CD4-positive, alpha-beta T cell treated with Interleukin-12 subunit alpha and Interleukin-12 subunit beta, for 1 hour (primary cell): ENCODE data around the gene PCDHA11.
"Not testable (repeated sequence)": the region's sequence is repeated elsewhere in the genome, so short reads cannot be mapped to it uniquely, and the experiment has no call there.

Experiments
- DNase-seq: peaks from one replicate; pipeline ENCODE4 v3.0.0-alpha.2; 2020

The PCDHA11 gene

DNA sequence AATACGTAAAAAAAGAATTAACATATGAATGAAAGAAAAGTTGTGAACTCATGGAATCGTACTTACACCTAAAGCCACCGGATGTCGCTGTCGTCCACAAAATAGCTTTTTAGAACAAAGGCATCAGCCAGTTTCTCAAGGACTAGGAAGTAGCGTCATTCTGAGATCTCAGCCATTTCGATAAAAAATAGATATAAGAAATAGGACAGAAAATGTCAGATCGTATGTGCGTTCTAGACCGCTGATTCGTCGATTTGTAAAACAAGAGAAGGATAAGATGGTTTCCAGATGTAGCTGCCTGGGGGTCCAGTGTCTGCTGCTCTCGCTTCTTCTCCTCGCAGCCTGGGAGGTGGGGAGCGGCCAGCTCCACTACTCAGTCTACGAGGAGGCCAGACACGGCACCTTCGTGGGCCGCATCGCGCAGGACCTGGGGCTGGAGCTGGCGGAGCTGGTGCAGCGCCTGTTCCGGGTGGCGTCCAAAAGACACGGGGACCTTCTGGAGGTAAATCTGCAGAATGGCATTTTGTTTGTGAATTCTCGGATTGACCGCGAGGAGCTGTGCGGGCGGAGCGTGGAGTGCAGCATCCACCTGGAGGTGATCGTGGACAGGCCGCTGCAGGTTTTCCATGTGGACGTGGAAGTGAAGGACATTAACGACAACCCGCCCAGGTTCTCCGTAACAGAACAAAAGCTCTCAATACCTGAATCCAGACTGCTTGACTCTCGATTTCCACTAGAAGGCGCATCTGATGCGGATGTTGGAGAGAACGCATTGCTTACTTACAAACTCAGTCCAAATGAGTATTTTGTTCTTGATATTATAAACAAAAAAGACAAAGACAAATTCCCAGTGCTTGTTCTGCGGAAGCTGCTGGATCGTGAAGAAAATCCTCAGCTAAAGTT, 12.7 kb upstream of the PCDHA11 start, which contains the start of gene PCDHA10:
Gene PCDHA10 (plus strand): TSS at position 126 of the 903 bp plus-strand sequence. CDS start 152 bp downstream, at position 278.
- DNase-seq = no peak

DNA sequence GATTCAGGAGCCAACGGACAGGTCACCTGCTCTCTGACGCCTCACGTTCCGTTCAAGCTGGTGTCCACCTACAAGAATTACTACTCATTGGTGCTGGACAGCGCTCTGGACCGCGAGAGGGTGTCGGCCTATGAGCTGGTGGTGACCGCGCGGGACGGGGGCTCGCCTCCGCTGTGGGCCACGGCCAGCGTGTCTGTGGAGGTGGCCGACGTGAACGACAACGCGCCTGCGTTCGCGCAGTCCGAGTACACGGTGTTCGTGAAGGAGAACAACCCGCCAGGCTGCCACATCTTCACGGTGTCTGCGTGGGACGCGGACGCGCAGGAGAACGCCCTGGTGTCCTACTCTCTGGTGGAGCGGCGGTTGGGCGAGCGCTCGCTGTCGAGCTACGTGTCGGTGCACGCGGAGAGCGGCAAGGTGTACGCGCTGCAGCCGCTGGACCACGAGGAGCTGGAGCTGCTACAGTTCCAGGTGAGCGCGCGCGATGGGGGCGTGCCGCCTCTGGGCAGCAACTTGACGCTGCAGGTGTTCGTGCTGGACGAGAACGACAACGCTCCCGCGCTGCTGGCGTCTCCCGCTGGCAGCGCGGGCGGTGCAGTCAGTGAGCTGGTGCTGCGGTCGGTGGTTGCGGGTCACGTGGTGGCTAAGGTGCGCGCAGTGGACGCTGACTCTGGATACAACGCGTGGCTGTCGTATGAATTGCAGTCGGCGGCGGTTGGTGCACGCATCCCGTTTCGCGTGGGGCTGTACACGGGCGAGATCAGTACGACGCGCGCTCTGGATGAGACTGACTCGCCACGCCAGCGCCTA, 11.4 kb upstream of the PCDHA11 start:
- DNase-seq = no peak

DNA sequence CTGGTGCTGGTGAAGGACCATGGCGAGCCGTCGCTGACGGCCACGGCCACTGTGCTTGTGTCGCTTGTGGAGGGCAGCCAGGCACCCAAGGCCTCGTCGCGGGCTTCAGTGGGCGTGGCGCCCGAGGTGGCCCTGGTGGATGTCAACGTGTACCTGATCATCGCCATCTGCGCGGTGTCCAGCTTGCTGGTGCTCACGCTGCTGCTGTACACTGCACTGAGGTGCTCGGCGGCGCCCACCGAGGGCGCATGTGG, 10.8 kb upstream of the PCDHA11 start:
- DNase-seq = no peak

DNA sequence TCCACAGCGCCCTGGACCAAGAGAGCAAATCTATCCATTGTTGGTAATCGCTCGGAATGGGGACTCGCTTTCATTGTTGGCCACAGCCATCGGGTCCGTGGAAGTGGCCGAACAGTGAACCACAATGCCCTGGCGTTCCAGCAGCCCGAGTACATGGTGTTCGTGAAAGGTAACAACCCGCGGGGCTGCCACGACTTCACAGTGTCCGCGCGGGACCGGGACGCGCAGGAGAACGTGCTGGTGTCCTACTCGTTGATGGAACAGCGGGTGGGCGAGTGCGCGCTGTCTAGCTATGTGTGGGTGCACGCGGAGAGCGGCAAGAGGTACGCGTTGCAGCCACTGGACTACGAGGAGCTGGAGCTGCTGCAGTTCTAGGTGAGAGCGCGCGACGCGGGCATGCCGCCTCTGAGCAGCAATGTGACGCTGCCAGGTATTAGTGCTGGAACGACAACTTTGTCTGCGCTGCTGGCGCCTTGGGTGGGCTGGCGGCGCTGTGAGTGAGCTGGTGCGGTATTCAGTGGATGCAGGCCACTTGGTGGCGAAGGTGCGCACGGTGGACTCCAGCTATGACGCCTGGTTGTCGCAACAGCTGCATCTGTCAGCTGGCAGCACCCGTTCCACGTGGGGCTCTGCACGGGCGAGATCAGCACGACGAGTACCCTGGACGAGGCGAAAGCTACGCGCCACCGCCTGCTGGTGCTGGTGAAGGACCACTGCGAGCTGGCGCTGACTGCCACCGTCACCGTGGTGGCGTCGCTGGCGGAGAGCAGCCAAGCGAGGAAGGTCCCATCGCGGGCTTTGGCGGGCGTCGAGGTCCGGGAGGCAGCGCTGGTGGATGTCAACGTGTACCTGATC, 6.1 kb upstream of the PCDHA11 start:
- DNase-seq = no peak

DNA sequence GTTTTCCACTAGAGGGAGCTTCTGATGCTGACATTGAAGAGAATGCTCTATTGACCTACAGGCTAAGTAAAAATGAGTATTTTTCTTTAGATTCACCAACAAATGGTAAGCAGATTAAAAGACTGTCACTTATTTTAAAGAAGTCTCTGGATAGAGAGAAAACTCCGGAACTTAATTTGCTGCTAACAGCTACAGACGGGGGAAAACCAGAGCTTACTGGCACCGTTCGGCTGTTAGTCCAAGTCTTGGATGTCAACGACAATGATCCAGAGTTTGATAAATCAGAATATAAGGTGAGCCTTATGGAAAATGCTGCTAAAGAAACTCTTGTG, 764 bp downstream of the PCDHA11 start:
- no peak for DNase-seq

DNA sequence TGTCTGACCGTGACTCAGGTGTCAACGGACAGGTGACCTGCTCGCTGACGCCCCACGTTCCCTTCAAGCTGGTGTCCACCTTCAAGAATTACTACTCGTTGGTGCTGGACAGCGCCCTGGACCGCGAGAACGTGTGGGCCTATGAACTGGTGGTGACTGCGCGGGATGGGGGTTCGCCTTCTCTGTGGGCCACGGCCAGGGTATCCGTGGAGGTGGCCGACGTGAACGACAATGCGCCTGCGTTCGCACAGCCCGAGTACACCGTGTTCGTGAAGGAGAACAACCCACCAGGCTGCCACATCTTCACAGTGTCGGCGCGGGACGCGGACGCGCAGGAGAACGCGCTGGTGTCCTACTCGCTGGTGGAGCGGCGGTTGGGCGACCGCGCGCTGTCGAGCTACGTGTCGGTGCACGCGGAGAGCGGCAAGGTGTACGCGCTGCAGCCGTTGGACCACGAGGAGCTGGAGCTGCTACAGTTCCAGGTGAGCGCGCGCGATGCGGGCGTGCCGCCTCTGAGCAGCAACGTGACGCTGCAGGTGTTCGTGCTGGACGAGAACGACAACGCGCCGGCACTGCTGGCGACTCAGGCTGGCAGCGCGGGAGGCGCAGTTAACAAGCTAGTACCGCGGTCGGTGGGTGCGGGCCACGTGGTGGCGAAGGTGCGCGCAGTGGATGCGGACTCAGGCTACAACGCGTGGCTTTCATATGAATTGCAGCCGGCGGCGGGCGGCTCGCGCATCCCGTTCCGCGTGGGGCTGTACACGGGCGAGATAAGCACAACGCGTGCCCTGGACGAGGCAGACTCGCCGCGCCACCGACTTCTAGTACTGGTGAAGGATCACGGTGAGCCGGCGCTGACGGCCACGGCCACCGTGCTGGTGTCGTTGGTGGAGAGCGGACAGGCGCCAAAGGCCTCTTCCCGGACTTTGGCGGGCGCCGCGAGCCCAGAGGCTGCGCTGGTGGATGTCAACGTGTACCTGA, 1.8 kb downstream of the PCDHA11 start:
- DNase-seq = no peak

DNA sequence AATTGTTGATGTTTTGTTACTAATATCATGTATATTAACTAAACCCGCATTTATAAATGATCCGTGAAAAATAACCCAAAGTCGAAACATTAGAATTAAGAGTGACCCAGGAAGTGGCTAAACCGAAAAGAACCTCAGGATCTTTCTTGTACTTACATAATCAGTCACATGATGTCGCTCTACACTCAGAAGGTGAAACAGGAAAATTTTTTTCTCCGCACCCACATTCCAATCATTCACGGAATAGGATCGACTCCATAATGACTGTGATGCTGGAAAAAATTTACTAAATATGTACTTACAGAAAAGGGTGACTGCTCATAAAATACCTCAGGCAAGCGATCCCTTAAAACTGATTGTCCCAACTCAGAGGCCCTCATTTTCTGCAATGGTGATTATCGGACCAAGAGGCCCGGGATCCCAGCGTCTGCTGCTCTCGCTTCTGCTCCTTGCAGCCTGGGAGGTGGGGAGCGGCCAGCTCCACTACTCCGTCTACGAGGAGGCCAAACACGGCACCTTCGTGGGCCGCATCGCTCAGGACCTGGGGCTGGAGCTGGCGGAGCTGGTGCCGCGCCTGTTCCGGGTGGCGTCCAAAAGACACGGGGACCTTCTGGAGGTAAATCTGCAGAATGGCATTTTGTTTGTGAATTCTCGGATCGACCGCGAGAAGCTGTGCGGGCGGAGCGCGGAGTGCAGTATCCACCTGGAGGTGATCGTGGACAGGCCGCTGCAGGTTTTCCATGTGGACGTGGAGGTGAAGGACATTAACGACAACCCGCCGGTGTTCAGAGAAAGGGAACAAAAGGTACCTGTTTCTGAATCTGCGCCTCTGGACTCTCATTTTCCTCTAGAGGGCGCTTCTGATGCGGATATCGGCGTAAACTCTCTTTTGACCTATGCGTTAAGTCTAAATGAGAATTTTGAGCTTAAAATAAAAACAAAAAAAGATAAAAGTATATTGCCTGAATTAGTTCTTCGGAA, 6.6 kb downstream of the PCDHA11 start, which contains the start of gene PCDHA12:
Gene PCDHA12 (plus strand): TSS at position 224 of the 981 bp plus-strand sequence. CDS start 165 bp downstream, at position 389.
- no peak for DNase-seq

DNA sequence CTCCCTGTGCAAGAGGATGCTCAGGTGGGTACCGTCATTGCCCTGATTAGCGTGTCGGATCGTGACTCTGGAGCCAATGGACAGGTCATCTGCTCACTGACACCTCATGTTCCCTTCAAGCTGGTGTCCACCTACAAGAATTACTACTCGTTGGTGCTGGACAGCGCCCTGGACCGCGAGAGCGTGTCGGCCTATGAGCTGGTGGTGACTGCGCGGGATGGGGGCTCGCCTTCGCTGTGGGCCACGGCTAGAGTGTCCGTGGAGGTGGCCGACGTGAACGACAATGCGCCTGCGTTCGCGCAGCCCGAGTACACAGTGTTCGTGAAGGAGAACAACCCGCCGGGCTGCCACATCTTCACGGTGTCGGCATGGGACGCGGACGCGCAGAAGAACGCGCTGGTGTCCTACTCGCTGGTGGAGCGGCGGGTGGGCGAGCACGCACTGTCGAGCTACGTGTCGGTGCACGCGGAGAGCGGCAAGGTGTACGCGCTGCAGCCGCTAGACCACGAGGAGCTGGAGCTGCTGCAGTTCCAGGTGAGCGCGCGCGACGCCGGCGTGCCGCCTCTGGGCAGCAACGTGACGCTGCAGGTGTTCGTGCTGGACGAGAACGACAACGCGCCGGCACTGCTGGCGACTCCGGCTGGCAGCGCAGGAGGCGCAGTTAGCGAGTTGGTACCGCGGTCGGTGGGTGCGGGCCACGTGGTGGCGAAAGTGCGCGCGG, 7.9 kb downstream of the PCDHA11 start:
- not testable (repeated sequence) for DNase-seq

DNA sequence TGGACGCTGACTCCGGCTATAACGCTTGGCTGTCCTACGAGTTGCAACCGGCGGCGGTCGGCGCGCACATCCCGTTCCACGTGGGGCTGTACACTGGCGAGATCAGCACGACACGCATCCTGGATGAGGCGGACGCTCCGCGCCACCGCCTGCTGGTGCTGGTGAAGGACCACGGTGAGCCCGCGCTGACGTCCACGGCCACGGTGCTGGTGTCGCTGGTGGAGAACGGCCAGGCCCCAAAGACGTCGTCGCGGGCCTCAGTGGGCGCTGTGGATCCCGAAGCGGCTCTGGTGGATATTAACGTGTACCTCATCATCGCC, 8.5 kb downstream of the PCDHA11 start:
- DNase-seq = no peak

DNA sequence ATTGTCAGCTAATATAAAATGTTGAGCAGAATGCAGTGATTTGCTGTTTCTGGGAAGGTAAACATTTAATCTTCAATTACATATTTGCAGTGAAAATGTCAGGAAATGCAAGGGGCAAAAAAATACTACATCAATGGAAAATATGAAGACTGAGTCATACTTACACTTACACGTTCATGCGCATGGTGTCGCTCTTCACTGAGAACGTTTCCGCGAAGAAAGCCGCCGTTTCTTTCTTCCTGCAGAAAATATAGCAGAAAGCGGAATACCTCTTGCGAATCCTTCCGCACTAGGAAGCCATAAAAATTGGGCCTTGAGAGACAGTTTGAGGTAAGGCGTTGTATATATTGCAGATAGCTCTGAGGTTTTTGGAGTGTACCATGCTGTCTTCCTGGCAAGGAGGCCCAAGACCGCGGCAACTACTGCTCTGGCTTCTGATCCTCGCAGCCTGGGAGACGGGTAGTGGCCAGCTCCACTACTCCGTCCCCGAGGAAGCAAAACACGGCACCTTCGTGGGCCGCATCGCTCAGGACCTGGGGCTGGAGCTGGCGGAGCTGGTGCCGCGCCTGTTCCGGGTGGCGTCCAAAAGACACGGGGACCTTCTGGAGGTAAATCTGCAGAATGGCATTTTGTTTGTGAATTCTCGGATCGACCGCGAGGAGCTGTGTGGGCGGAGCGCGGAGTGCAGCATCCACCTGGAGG, 13.3 kb downstream of the PCDHA11 start, which contains the start of gene PCDHA13:
Gene PCDHA13 (plus strand): TSS at position 236 of the 702 bp plus-strand sequence. CDS start 145 bp downstream, at position 381.
- no peak for DNase-seq

DNA sequence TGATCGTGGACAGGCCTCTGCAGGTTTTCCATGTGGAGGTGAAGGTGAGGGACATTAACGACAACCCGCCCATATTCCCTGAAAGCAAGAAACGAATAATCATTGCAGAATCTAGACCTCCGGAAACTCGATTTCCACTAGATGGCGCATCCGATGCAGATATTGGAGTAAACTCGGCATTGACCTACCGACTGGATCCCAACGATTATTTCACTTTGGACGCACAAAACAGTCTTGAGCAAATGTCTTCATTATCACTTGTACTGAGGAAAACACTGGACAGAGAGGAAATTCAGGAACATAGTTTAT, 13.8 kb downstream of the PCDHA11 start:
- no peak for DNase-seq

DNA sequence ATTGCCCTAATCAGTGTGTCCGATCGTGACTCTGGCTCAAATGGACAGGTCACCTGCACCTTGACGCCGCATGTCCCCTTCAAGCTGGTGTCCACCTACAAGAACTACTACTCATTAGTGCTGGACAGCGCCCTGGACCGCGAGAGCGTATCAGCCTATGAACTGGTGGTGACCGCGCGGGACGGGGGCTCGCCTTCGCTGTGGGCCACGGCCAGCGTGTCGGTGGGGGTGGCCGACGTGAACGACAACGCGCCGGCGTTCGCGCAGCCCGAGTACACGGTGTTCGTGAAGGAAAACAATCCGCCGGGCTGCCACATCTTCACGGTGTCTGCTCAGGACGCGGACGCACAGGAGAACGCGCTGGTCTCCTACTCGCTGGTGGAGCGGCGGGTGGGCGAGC, 14.6 kb downstream of the PCDHA11 start:
- no peak for DNase-seq

DNA sequence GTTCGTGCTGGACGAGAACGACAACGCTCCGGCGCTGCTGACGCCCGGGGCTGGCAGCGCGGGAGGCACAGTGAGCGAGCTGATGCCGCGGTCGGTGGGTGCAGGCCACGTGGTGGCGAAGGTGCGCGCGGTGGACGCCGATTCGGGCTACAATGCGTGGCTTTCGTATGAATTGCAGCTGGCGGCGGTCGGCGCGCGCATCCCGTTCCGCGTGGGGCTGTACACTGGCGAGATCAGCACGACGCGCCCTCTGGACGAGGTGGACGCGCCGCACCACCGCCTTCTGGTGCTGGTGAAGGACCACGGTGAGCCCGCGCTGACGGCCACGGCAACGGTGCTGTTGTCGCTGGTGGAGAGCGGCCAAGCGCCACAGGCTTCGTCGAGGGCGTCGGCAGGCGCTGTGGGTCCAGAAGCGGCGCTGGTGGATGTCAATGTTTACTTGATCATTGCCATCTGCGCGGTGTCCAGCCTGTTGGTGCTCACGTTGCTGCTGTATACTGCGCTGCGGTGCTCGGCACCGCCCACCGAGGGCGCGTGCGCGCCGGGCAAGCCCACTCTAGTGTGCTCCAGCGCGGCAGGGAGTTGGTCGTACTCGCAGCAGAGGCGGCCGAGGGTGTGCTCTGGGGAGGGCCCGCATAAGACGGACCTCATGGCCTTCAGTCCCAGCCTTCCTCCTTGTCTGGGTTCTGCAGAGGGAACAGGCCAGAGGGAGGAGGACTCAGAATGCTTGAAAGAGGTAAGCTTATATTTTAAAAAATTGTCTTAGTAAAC, 15.4 kb downstream of the PCDHA11 start:
- no peak for DNase-seq

DNA sequence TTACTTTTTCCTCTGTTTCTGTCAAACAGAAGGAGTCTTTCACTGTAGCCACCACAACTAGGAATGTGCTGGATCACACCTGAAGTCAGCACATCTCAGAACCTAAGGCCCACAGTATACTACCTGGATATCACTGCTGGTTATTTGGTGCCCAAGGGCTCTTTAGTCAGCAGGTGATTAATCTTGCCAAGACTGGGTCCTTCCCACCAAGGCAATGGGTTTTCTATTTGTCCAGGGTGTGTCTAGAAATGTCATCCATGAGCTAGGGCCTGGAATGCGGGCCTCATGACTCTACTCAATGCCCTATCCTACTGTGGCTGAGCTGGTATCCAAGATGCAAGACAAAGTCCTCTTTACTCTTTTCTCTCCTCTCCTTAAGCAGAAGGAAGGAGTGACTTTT, 47.6 kb downstream of the PCDHA11 start:
- no peak for DNase-seq
